A549 (cell line): ENCODE results near the gene WDR3. TPM values are rescaled to one million over a fixed set of nuclear protein-coding genes. Genes with fewer than 3 reads are reported as not detected.

Experiments
- ATAC-seq, 2 experiments: fragments of 200-7000 bp in 1 of 2; fragments of >200 bp in 1 of 2; cut with Nextera tagmentation in 1 of 2; cut with Tn5 transposase in 1 of 2; 3 replicates each; pipeline versions ENCODE4 v1.8.0 to v1.9.1; 2018 to 2020; ENCODE audit warnings: mild to moderate bottlenecking in 1 of 2, moderate library complexity in 1 of 2
- CTCF ChIA-PET: fragments of 300-600 bp; sonication (Branson Sonifier 250); formaldehyde crosslinking; extraction: SDS; loops from one replicate; lab custom pipeline; 2021; ENCODE audit warnings: antibody characterized with exemption, inconsistent platforms; lab: Yijun Ruan, JAX
- POLR2A ChIA-PET: fragments of 350-600 bp; formaldehyde crosslinking; extraction: SDS; loops from one replicate; lab custom pipeline; 2021; ENCODE audit warnings: antibody characterized with exemption, inconsistent platforms; lab: Yijun Ruan, JAX
- DNase-seq, 2 experiments: peaks; one replicate each; pipeline versions ENCODE4 v3.0.0 to v3.0.0-alpha.2; 2011 to 2016; ENCODE audit warnings: low read depth in 1 of 2, low spot score in 1 of 2
- FAIRE-seq: peaks from 2 replicates; lab custom pipeline; 2011; peaks lifted over from hg19 to GRCh38; lab: Jason Lieb, UNC
- H3K27ac ChIP-seq, 2 experiments: fragments of >200 bp; sonication (Bioruptor Twin); formaldehyde crosslinking; 3 replicates each; pipeline ENCODE4 v1.5.1; 2016 to 2017
- H3K4me1 ChIP-seq: fragments of >200 bp; sonication (Bioruptor Twin); formaldehyde crosslinking; 3 replicates; pipeline ENCODE4 v1.6.1; 2016
- H3K4me2 ChIP-seq: fragments of >200 bp; sonication (Bioruptor Twin); formaldehyde crosslinking; 3 replicates; pipeline ENCODE4 v1.6.1; 2016
- H3K4me3 ChIP-seq: fragments of >200 bp; sonication (Bioruptor Twin); formaldehyde crosslinking; 3 replicates; pipeline ENCODE4 v1.5.1; 2016
- H3K9me3 ChIP-seq: fragments of >200 bp; sonication (Bioruptor Twin); formaldehyde crosslinking; 3 replicates; pipeline ENCODE4 v1.6.1; 2016
- CBX8 ChIP-seq: fragments of 200-600 bp; sonication (generic); IDR thresholded peaks from 2 replicates; pipeline ENCODE4 v1.6.1; 2016
- CEBPB ChIP-seq, 2 experiments: fragments of >200 bp in 1 of 2; sonication (Bioruptor Twin) in 1 of 2; formaldehyde crosslinking in 1 of 2; IDR thresholded peaks; 2 replicates each; pipeline ENCODE4 v1.6.1; 2012 to 2016
- CTCF ChIP-seq: fragments of >200 bp; sonication (Bioruptor Twin); formaldehyde crosslinking; IDR thresholded peaks from 3 replicates; pipeline ENCODE4 v1.5.1; 2016
- E2F6 ChIP-seq: IDR thresholded peaks from 2 replicates; pipeline ENCODE4 v1.6.1; 2012; ENCODE audit warnings: low read depth, borderline replicate concordance
- EHMT2 ChIP-seq: fragments of 200-600 bp; sonication (generic); IDR thresholded peaks from 2 replicates; pipeline ENCODE4 v1.6.1; 2016; ENCODE audit warnings: antibody characterized with exemption, low read depth, mild to moderate bottlenecking, moderate library complexity
- EP300 ChIP-seq, 2 experiments: fragments of >200 bp; sonication (Bioruptor Twin); formaldehyde crosslinking; IDR thresholded peaks; 2 replicates in 1 of 2; 3 replicates in 1 of 2; pipeline ENCODE4 v1.6.1; 2016 to 2017
- HOXB13 ChIP-seq: fragments of 250-450 bp; sonication (Bioruptor Pico); IDR thresholded peaks from 2 replicates; pipeline ENCODE4 v1.5.0; 2020; ENCODE audit warnings: low read depth, mild to moderate bottlenecking, moderate library complexity
- MAFK ChIP-seq: fragments of 450-650 bp; IDR thresholded peaks from 2 replicates; pipeline ENCODE4 v1.6.1; 2014; ENCODE audit not compliant: partially characterized antibody
- MYC ChIP-seq: IDR thresholded peaks from 2 replicates; pipeline ENCODE4 v1.6.1; 2012; ENCODE audit warnings: mild to moderate bottlenecking, inconsistent platforms, low read length, improper control_type of control experiment, borderline replicate concordance
- PBX3 ChIP-seq: IDR thresholded peaks from 2 replicates; pipeline ENCODE4 v1.6.1; 2012
- RAD21 ChIP-seq, 2 experiments: fragments of >200 bp in 1 of 2; sonication (Bioruptor Twin) in 1 of 2; formaldehyde crosslinking in 1 of 2; IDR thresholded peaks in 1 of 2; conservative IDR thresholded peaks in 1 of 2; 2 replicates in 1 of 2; 3 replicates in 1 of 2; pipeline ENCODE4 v1.6.1; 2012 to 2018; ENCODE audit warnings: inconsistent platforms in 1 of 2
- RFX5 ChIP-seq: fragments of 450-650 bp; IDR thresholded peaks from 2 replicates; pipeline ENCODE4 v1.7.1; 2014; ENCODE audit warnings: antibody characterized with exemption, mild to moderate bottlenecking, moderate library complexity
- RNF2 ChIP-seq: fragments of 200-600 bp; sonication (generic); IDR thresholded peaks from 2 replicates; pipeline ENCODE4 v1.6.1; 2016; ENCODE audit warnings: low read depth, mild to moderate bottlenecking, antibody characterized with exemption, moderate library complexity, borderline replicate concordance
- SMC3 ChIP-seq: fragments of >200 bp; sonication (Bioruptor Twin); formaldehyde crosslinking; IDR thresholded peaks from 3 replicates; pipeline ENCODE4 v1.6.1; 2018; ENCODE audit warnings: inconsistent platforms
- TFCP2L1 ChIP-seq: fragments of 250-450 bp; sonication (Bioruptor Pico); IDR thresholded peaks from 2 replicates; pipeline ENCODE4 v1.5.0; 2021; ENCODE audit warnings: mild to moderate bottlenecking
- ZSCAN20 ChIP-seq: fragments of 250-450 bp; sonication (Bioruptor Pico); IDR thresholded peaks from 2 replicates; pipeline ENCODE4 v1.8.0; 2022; ENCODE audit warnings: mild to moderate bottlenecking, moderate library complexity
- WGBS: methylation state at CpG from one replicate; pipeline ENCODE4 v1.1.6; 2017; ENCODE audit errors: missing lambda C conversion rate; 5-methylcytosine and 5-hydroxymethylcytosine counted together
- polyA plus RNA-seq, 4 experiments: library from polyadenylated mRNA; depleted of rRNA in 3 of 4; stranded (reverse); fragments of >200 nt; fragmentation: RNase III in 1 of 4; extraction: RNeasy Plus Mini Kit Qiagen cat#74134 plus additional on column Dnase treatment in 1 of 4; gene quantifications; 2 replicates in 3 of 4; 3 replicates in 1 of 4; pipeline ENCODE4 v1.2.3, GENCODE V29; 2011 to 2017
- TF ChIP-seq, protein P1 (sequence below): fragments of >200 bp; sonication (Bioruptor Twin); formaldehyde crosslinking; IDR thresholded peaks from 3 replicates; pipeline ENCODE4 v1.6.1; 2016
- TF ChIP-seq, protein P2 (sequence below): fragments of 250-450 bp; sonication (Bioruptor Pico); IDR thresholded peaks from 2 replicates; pipeline ENCODE4 v1.5.0; 2021; ENCODE audit warnings: mild to moderate bottlenecking, moderate library complexity, borderline replicate concordance

Gene WDR3
- polyA plus RNA-seq, 2 of the 4 experiments (the other 2 are of a cell fraction): 29.1 to 54.6 TPM

DNA sequence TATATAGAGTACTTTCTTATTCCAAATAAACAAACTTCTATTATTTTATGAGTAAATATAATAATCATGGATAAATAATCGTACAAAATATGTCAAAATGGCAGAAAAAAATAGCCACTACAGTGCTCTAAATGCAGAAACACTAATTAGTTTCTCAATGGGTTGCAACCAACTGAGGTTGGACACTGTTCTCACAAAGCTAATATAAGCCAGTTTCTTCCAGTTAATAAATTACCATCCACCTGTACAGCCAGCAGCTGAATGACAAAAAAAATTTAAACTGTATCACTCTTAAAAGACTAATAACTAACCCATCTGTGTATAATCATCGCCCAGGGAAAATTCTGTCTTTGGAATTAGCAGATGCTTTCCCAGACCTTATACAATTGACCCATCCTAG is 37.0 kb upstream of the WDR3 start (continued):
- TF ChIP-seq RAD21 (conservative IDR thresholded peaks at IDR 0.05 in 1 of 2, IDR thresholded peaks at IDR 0.05 in 1 of 2): no peak

GRCh38 chr1:117894078-117894477 is 35.5 kb upstream of the WDR3 start:
- CTCF ChIA-PET: interaction anchor here (0.8 to 3.2 kb wide), 6 partner anchors 25 to 359 kb away, joined by 3 to 17 read pairs (median 3); no protein-coding TSS in a partner anchor
- no peak for DNase-seq
- TF ChIP-seq PBX3 (no peak), RNF2 (no peak), CBX8 (no peak), TFCP2L1 (CRISPR knock-in tag) (no peak)
- TF ChIP-seq, all 56 proteins: peak for 0
- Histone ChIP-seq H3K9me3 (no peaks in the 10 kb centered on the region), H3K27ac (no peak overlapping the region), H3K4me1 (no peaks in the 10 kb centered on the region), H3K4me2 (no peak overlapping the region), H3K4me3 (no peak overlapping the region)
- no peak for ATAC-seq
- 0% methylated on average over 1 of the region's 1 CpG for WGBS
- POLR2A ChIA-PET: interaction anchor here (0.7 kb wide), 1 partner anchor 135 kb away, joined by 4 read pairs; no protein-coding TSS in a partner anchor
- no peak for FAIRE-seq

- no peaks in the 10 kb centered on the region for H3K4me1 ChIP-seq
- WGBS: 12% methylated on average over 4 of the region's 4 CpGs
- H3K9me3 ChIP-seq: no peaks in the 10 kb centered on the region
- peak; percentile 15 to 64 for DNase-seq
- ChIA-PET POLR2A (no interaction called here), CTCF (interaction anchor here (0.6 to 3.2 kb wide), 24 partner anchors 9 to 387 kb away, joined by 3 to 17 read pairs (median 4); no protein-coding TSS in a partner anchor)
- no peak overlapping the region for H3K4me2 ChIP-seq
- no peak overlapping the region for H3K4me3 ChIP-seq
- no peak for FAIRE-seq
- TF ChIP-seq HOXB13 (CRISPR knock-in tag): no peak
- TF ChIP-seq CEBPB (IDR thresholded peaks at IDR 0.05): no peak
- no peak for TF ChIP-seq E2F6
- TF ChIP-seq SMC3: peak; percentile 58; the same call in 2 of the 3 replicates
- no peak for TF ChIP-seq MAFK
- peak; percentile 68 to 76 for TF ChIP-seq RAD21 (conservative IDR thresholded peaks at IDR 0.05 in 1 of 2, IDR thresholded peaks at IDR 0.05 in 1 of 2)
- peak; percentile 71 for TF ChIP-seq CTCF
- TF ChIP-seq RFX5: no peak
- no peak for TF ChIP-seq ZSCAN20
- TF ChIP-seq, protein P1, sequence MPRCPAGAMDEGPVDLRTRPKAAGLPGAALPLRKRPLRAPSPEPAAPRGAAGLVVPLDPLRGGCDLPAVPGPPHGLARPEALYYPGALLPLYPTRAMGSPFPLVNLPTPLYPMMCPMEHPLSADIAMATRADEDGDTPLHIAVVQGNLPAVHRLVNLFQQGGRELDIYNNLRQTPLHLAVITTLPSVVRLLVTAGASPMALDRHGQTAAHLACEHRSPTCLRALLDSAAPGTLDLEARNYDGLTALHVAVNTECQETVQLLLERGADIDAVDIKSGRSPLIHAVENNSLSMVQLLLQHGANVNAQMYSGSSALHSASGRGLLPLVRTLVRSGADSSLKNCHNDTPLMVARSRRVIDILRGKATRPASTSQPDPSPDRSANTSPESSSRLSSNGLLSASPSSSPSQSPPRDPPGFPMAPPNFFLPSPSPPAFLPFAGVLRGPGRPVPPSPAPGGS: no peak
- TF ChIP-seq RNF2: no peak
- TF ChIP-seq EP300 (IDR thresholded peaks at IDR 0.05): no peak
- TF ChIP-seq, protein P2, sequence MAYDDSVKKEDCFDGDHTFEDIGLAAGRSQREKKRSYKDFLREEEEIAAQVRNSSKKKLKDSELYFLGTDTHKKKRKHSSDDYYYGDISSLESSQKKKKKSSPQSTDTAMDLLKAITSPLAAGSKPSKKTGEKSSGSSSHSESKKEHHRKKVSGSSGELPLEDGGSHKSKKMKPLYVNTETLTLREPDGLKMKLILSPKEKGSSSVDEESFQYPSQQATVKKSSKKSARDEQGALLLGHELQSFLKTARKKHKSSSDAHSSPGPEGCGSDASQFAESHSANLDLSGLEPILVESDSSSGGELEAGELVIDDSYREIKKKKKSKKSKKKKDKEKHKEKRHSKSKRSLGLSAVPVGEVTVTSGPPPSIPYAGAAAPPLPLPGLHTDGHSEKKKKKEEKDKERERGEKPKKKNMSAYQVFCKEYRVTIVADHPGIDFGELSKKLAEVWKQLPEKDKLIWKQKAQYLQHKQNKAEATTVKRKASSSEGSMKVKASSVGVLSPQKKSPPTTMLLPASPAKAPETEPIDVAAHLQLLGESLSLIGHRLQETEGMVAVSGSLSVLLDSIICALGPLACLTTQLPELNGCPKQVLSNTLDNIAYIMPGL (CRISPR knock-in tag): no peak
- TF ChIP-seq EHMT2: no peak
- TF ChIP-seq MYC: no peak
- TF ChIP-seq, all 56 proteins: peak for 3
- peak; percentile 30 to 56; a peak in 3 of 6 replicates for ATAC-seq
- H3K27ac ChIP-seq: no peak overlapping the region
These were observed 33.9 kb upstream of the WDR3 start for GRCh38 chr1:117895482-117896114.
